ENCODE data around the gene CPSF2. TPM values are rescaled to one million over a fixed set of nuclear protein-coding genes. Genes with fewer than 3 reads are reported as not detected.

Gene CPSF2
- total RNA-seq, 4 donors from 2014 or later = 34.1 to 55.8 (median 43.7) TPM

- no peaks in the 10 kb centered on the region for H3K27me3 ChIP-seq
- 89% methylated on average over 7 of the region's 7 CpGs for WGBS, 2 donors
- no peak for TF ChIP-seq CTCF (IDR thresholded peaks at IDR 0.05)
- no peak for TF ChIP-seq POLR2A (IDR thresholded peaks at IDR 0.05)
- H3K4me1 ChIP-seq = peaks cover 10 to 13% of the 10 kb centered on the region in 2 donors
- no peak overlapping the region for H3K4me3 ChIP-seq (replicated peaks in 1 of 3)
- H3K36me3 ChIP-seq = no peaks in the 10 kb centered on the region
- DNase-seq = no peak
- intact Hi-C loops (cut with DNase I) = loop anchor here (10.0 kb wide), 1 partner anchor 69 kb away; no protein-coding TSS in a partner anchor
- H3K27ac ChIP-seq = no peak overlapping the region
- H3K9me3 ChIP-seq = no peaks in the 10 kb centered on the region
These were observed 18.3 kb upstream of the CPSF2 start for GRCh38 chr14:92103363-92103989.

- Histone ChIP-seq H3K27me3 (no peaks in the 10 kb centered on the region), H3K36me3 (no peaks in the 10 kb centered on the region), H3K9me3 (no peaks in the 10 kb centered on the region), H3K27ac (peak overlapping the region; percentile 89 to 95 (median 91)), H3K4me1 (peaks cover 10 to 13% of the 10 kb centered on the region in 2 donors), H3K4me3 (replicated peaks in 1 of 3) (peak overlapping the region; percentile 78 to 94 (median 80))
- 49% methylated on average over 16 of the region's 16 CpGs for WGBS, 2 donors
- TF ChIP-seq POLR2A (IDR thresholded peaks at IDR 0.05) = no peak
- TF ChIP-seq CTCF (IDR thresholded peaks at IDR 0.05) = no peak
- intact Hi-C loops (cut with DNase I) = loop anchor here (10.0 kb wide), 1 partner anchor 70 kb away; no protein-coding TSS in a partner anchor
- DNase-seq = peak in 1 of 2 donors; percentile 9
These were observed 16.5 kb upstream of the CPSF2 start for GRCh38 chr14:92105073-92105892.

GRCh38 chr14:92105893-92106142 lies 16.0 kb upstream of the CPSF2 start:
- Histone ChIP-seq H3K4me3 (replicated peaks in 1 of 3) (peak overlapping the region; percentile 78 to 94 (median 80)), H3K27ac (peak overlapping the region; percentile 89 to 95 (median 91)), H3K9me3 (no peaks in the 10 kb centered on the region), H3K36me3 (no peaks in the 10 kb centered on the region), H3K27me3 (no peaks in the 10 kb centered on the region), H3K4me1 (peaks cover 10 to 13% of the 10 kb centered on the region in 2 donors)
- intact Hi-C loops (cut with DNase I) = loop anchor here (10.0 kb wide), 1 partner anchor 71 kb away; no protein-coding TSS in a partner anchor
- TF ChIP-seq POLR2A (IDR thresholded peaks at IDR 0.05) = no peak
- no peak for TF ChIP-seq CTCF (IDR thresholded peaks at IDR 0.05)
- DNase-seq = peak; percentile 41 to 50
- 0 to 1% methylated on average over 10 of the region's 10 CpGs for WGBS, 2 donors

- 1% methylated on average over 13 to 16 of the region's 66 CpGs for WGBS, 2 donors
- peaks cover 10 to 13% of the 10 kb centered on the region in 2 donors for H3K4me1 ChIP-seq
- H3K27ac ChIP-seq = peak within 1 kb of the TSS; percentile 89 to 95 (median 91)
- intact Hi-C loops (cut with DNase I) = loop anchor here (10.0 kb wide), 1 partner anchor 72 kb away; no protein-coding TSS in a partner anchor
- TF ChIP-seq CTCF (IDR thresholded peaks at IDR 0.05) (peak; percentile 27 to 82 (median 60)), POLR2A (IDR thresholded peaks at IDR 0.05) (peak in 1 of 2 donors; percentile 66)
- H3K27me3 ChIP-seq = no peaks in the 10 kb centered on the region
- DNase-seq = peak; percentile 98
- H3K9me3 ChIP-seq = no peaks in the 10 kb centered on the region
- H3K36me3 ChIP-seq = no peaks in the 10 kb centered on the region
- peak within 1 kb of the TSS; percentile 78 to 94 (median 80) for H3K4me3 ChIP-seq (replicated peaks in 1 of 3)
These were observed 15.4 kb upstream of the CPSF2 start, which contains the start of gene ATXN3 for GRCh38 chr14:92106143-92106926. Gene ATXN3, minus strand, starts transcription at chr14:92106582. Its CDS starts 30 bp downstream, at chr14:92106552.

All from thyroid gland (tissue), 4 donors.